Jurkat, Clone E6-1 (cell line): Measurements from ENCODE around the gene C21orf58.

Experiments
- DNase-seq: peaks from one replicate; pipeline ENCODE4 v3.0.0-alpha.2; 2011; ENCODE audit warnings: low read depth, low spot score
- H3K4me3 ChIP-seq: 2 replicates; pipeline ENCODE4 v1.5.1; 2011; ENCODE audit warnings: mild to moderate bottlenecking, low read length, control low read depth, moderate library complexity

The C21orf58 gene

DNA sequence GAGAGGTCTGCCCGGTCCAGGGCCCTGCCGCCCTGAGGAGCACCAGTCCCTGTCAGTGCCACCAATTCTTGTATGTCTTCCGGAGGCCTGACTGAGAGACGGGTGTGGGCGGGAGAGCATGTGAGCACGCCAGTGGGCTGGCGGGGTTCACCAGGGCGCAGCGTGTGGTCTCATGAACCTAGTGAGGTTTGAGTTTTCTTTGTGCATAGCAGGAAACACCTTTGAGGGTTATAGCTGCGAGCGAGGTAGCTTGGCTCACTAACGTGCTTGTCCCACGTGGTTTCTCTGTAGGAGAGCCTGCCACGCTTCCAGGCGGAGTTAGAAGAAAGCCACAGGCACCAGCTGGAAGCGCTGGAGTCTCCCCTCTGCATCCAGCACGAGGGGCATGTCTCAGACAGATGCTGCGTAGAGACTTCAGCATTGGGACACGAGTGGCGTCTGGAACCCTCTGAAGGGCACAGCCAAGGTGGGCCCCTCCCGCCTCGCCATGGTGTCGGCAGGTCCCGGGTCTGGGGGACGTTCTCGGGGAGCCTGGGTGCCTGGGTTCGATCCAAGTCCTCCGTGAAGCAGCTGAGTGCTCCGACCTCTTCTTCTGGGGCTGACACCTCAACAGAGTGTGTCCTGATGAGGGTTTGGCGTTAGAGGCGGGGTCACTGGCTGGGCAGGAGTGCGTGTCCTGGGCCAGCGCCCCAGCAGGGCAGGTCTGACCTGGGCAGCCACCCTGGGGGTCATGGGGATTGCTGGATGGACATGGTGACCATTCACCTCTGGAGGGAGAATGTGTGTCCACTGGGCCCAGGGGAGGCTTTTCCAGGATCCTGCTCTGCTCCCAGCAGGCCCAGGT, 31.7 kb upstream of the C21orf58 start:
- DNase-seq, result peak; percentile 42
- no peak overlapping the region for H3K4me3 ChIP-seq

DNA sequence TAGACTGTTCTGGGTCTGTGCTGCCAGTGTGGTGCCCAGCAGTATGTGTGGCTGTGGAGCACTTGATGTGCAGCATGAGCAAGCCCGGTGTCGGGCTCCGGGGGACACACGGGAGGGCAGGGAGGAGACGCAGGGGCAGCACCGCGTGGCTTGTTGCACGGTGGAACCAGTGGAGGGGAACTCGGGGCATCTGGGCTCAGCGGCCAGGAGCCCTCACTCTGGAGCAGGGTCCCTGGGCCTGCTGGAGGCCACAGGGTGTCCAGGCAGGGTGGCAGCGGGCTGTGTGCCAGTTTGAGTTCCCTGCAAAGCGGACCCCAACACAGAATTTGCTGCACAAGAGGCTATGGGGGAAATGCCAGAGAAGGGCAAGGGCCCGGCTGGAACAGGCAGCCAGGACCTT, 30.8 kb upstream of the C21orf58 start:
- DNase-seq, result no peak
- H3K4me3 ChIP-seq, result no peak overlapping the region

DNA sequence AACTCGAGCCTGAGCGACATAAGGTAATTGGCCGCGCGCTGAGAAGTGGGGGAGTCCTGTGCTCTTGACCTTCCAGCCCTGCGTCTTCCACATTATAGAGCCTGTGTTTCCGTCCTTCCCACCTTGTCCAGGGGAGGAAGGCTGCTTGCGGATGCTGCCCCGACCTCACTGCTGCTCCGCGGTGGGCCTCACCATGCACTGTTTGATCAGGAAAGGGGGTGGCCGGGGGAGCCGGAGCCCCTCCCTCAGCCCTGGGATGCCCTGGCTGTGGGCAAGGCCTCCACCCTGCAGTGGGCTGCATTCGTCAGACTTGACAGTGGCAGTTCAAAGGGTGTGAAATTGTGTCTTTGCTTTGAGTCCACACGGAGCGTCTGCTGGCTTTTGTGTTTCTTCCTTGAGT, 30.4 kb upstream of the C21orf58 start:
- no peak overlapping the region for H3K4me3 ChIP-seq
- DNase-seq, result no peak

DNA sequence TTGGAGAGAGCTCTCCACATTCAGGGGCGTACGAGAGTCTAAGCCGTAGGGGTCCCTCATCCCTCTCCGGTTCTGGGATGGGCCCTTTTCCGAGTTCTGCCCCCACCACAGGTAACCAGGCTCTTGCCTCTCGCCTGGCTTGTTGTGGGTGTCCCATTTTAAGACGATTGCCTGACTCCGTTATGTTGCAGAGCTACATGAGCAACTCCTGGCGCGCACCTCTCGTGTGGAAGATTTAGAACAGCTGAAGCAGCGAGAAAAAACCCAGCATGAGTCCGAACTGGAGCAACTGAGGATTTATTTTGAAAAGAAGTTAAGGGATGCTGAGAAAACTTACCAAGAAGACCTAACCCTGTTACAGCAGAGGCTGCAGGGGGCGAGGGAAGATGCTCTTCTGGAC, 29.2 kb upstream of the C21orf58 start:
- DNase-seq, result no peak
- no peak overlapping the region for H3K4me3 ChIP-seq

DNA sequence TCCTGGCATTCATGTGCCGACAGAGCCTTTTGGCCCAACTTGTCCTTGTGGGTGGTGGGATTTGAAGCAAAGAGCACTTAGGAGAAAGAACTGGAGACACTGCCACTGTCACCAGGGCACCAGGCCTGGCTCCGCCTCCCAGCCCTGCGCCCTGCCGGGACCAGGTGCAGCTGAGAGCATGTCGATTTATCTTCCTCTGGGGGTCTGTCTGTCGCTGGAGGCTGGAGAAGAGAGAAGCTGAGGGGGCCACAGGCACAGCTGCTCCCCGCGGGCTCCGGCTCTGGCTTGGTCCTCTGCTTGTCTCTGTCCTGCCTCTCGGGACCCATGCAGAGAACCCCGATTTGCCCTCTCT, 28.5 kb upstream of the C21orf58 start:
- no peak overlapping the region for H3K4me3 ChIP-seq
- DNase-seq, result no peak

DNA sequence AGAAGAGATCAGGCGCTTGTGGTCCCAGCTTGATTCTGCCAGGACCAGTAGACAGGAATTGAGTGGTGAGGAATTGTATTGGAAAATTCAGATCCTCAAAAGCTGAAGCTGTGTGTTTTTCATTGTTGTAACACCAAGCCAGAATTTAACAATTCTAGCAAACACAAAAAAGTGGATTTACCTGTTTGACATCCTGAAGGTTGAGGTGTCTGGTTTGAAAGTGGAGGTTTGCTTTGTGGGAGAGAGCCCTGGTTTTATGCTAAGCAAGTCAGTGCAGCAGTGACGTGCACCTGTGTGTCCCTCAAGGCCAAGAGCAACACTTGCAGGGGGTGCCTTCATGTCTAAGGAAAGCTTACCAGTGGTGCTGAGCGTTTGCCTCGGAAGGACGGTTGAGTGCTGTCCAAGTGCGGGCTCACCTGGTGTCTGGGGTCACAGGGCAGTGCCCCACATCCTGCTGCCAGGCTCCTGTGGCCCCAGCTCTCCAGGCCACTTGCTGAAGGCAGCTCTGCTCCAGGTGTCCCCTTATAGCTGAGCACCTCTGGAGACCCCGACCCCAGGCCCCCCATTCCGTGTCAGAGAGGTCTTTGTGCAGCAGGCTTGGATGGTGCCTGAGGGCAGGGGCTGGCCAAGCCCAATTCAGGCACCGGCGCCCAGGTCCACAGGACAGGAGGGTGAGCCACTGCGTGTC, 27.9 kb upstream of the C21orf58 start:
- no peak for DNase-seq
- H3K4me3 ChIP-seq, result no peak overlapping the region

DNA sequence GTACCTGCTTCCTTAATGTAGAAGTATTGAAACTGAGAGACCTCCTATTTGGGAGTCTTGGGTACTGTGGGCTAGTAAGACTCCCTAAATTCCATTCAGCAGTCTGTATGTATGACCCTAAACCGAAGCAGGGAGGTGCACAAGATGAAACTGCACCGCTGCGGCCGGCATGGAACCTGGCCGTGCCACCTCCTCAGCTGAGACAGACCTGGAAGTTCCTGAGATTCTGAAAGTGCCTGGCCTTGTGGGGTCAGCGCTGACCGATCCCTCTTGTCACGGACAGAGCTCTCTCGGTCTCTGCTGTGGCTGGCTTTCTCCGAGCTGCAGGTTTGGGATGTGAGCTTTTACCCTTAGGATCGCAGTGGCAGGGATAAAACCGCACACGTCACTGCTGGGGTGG, 27.3 kb upstream of the C21orf58 start:
- H3K4me3 ChIP-seq, result no peak overlapping the region
- no peak for DNase-seq

DNA sequence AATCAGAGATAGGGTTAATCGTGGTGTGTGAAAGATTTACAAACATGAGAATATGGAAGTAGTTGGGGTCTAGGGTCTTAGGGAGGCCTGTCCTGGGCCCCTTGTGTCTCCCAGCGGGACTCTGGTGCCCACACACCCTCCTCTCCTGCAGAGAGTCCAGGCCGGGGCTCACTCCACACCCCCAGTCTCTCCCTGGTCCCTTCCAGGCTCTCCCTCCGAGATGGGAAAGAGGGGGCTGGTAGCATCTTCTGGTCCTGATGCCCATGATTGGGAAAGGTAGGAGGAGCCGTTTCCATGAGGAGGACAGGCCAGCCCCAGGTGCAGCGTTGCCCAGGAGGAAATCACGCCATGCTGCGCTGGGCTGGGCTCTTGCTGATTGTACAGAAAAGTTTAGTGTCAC, 26.9 kb upstream of the C21orf58 start:
- DNase-seq, result no peak

DNA sequence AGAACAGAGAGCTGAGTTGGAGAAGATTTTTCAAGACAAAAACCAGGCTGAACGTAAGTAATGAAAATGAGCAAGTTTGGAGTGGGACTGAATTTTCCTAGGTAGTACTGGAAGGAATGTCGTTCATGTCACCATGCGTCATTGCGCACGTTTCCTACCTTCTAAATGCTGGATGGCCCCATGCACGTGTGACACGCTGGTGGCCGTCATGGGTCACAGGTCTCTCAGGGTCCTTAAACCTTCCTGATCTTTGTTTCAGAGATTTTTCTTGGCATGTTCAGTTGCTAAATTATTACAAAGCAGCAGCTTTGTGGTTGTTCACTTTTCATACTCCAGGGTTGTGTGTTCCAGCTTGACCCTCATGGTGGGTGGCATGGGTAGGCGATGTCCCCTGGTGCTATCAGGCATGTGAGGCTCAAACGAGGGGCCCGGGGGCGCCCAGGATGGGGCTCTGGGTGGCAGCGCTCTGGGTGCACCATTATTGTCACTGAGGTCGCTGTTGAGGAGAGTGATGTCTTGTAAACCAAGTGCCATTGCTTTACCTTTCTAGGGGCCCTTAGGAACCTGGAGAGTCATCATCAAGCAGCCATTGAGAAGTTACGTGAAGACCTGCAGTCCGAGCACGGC, 25.6 kb upstream of the C21orf58 start:
- DNase-seq, result no peak
- H3K4me3 ChIP-seq, result no peak overlapping the region

More for the DNA sequence above, 26.9 kb upstream of the C21orf58 start:
- no peak overlapping the region for H3K4me3 ChIP-seq

DNA sequence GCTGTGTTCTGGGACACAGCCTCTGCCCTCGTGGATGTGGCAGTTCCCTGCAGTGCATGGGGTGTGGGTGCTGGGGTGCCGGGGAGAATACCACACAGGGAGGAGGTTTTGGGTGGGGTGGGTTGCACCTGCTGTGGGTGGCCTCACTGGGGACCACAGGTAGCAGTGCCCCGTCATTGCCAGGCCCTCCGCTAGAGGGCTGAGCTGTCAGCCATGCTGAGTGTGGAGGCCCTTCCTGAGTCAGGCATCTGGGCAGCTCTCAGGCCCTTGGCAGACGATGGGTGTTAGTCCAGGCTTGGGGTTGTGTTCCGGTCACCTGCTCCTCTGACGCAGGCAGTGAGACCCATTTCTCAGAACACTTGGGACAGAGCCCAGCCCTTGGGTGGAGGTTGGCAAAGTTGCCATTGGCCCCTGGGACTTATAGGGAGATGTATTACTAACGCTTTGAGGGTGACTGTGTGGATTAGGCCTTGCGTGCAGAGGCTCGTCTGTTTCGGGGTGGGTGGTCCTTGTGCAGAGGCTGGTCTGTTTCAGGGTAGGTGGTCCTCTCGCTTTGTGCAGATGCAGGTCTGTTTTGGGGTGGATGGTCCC, 24.2 kb upstream of the C21orf58 start:
- DNase-seq, result peak; percentile 44
- no peak overlapping the region for H3K4me3 ChIP-seq

DNA sequence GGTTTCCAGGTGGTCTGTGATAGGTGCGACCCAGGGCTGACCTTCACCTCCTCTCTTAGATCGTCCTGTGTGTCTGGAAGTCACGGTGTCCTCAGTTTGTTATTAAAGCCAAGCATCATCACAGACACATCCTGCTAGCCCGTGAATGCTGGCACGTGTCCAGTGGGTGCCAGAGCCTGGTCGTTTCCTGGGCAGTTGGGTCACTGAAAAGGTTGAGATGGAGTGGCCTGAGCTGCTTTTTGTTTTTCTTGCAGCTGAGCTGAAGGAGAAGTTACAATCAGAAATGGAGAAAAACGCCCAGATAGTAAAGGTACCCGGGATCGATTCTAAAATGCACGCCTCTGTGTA, 23.5 kb upstream of the C21orf58 start:
- no peak for DNase-seq
- no peak overlapping the region for H3K4me3 ChIP-seq

DNA sequence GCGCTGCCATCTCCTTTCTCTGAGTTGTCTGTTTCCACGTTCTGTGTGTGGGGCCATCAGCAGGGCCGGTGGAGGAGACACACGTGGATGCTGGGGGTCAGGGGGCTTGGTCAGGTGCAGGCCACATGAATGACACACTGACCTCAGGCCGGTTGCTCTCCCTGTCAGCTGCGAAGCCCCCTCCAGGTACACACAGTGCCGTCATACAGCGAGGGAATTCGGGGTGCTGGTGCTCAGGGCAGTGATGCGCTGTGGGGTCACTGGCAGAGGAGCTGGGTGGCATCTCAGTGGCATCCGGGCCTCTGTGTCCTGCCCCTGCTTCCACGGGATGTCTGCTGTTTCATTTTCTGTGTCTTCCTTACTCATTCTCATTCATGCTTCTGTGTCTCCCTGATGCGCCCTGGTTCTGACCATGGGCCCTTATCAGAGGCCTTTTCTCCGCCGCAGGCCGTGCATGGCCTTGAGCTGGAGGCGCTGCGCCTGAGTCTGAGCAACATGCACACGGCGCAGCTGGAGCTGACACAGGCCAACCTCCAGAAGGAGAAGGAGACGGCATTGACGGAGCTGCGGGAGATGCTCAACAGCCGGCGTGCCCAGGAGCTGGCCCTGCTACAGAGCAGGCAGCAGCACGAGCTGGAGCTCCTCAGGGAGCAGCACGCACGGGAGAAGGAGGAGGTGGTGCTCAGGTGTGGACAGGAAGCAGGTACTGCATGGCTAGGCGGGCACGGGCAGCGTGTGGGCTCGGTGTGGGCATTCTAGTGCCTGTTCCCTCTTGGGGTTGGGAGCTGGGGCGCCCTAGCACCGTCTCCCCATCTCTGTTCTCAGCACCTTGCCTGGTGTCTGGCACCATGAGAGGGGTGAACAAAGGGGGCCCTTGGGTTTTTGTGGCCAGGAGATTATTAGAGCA, 22.9 kb upstream of the C21orf58 start:
- H3K4me3 ChIP-seq, result no peak overlapping the region
- no peak for DNase-seq

DNA sequence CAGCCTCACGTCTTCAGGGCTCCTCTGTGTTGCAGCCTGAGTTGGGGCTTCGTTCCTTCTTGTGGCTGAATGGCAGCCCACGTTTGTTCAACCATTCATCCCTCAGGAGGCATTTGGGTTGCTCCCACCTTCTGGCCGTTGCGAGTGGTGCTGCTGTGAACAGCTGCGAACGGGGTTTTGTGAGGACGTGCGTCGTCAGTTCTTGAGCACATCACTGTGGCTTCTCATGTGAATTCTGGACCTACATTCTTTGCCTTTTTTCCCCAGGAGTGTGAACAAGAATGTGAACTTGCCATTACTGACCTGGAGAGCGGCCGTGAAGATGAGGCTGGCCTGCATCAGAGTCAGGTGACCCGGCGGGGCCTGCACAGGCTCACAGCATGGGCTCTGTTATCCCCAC, 22.2 kb upstream of the C21orf58 start:
- DNase-seq, result no peak
- no peak overlapping the region for H3K4me3 ChIP-seq

DNA sequence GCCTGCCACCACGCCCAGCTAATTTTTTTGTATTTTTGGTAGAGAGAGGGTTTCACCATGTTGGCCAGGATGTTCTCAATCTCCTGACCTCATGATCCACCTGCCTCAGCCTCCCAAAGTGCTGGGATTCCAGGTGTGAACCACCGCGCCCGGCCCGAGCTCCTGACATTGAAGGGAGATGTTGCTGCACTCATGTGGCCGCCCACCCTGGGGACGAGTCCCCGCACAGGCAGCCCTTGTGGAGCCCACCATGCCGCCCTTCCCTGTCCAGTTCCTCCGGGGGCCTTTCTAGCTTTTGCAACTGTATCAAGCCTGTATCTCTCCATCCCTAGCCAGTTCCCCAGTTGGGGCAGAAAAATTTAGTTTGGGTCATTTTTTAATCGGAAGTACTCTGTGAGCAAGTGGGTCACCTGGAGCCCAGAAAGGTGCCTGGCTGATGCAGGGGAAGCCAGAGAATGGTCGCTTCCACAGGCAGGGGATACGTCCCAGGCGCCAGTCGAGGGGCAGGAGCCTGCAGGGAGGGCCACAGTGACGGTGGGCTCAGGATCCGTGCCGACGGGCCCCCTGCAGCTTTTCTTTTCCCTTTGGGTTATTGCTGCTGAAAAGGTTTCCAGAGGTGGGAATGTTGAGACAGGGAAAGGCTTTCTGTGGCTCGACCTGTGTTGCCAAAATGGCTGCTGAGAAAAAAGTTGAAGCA, 20.7 kb upstream of the C21orf58 start:
- no peak overlapping the region for H3K4me3 ChIP-seq
- DNase-seq, result no peak

DNA sequence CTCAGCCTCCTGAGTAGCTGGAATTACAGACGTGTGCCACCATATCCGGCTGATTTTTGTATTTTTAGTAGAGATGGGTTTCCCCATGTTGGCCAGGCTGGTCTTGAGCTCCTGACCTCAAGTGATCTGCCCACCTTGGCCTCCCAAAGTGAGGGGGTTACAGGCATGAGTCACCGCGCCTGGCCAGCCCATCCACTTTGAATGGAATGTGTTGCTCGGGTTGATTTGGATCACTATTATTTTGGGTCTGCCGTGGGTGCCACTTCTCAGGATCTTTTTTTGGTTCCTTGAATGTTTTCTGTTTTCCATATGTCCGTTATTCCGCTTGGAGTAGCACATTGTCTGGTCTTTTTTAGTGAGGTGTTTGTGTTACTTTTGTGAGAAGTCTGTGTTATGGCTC, 17.3 kb upstream of the C21orf58 start:
- no peak for DNase-seq
- no peak overlapping the region for H3K4me3 ChIP-seq

DNA sequence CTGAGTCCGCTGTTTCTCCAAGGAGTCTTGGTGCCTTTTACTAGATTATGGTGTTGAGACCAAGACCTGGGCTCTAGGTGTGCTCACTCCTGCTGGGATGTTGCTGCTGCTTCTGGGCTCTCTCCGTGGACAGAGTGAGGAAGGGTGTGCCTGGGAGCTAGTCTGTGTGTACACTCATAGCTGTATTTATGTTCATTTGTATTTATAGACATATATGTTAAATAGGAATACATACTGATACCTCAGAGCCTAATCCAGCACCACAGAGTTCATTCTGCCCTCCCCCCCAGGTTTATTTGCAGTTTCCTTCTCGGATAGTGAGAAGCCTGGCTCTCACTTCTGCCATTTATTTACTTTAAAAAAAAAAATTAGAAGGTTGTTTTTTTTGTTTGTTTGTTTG, 12.9 kb upstream of the C21orf58 start:
- H3K4me3 ChIP-seq, result no peak overlapping the region
- no peak for DNase-seq

DNA sequence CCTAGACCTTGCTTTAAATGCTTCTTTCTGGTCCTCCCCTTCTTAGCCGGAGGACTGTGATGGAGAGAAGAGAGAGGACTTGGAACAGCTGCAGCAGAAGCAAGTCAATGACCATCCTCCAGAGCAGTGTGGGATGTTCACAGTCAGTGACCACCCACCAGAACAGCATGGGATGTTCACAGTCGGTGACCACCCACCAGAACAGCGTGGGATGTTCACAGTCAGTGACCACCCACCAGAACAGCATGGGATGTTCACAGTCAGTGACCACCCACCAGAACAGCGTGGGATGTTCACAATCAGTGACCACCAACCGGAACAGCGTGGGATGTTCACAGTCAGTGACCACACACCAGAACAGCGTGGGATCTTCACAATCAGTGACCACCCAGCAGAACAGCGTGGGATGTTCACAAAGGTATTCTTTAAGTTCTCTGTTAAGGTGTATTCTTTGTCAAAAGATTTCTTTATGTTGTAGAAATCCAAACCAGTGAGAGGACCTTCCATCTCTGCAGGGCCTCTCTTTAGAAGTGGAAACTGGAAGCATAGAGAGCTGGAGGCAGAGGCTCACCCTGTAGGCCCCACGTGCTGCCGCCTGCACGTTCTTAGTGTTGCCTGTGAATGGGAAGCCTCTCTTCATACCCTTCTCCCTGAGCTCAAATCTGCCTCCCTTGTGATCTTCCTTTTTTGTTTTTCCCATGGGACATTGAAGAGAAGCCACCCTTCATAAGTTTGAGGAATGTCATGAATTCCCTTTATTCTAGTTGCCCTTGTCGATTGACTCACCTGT, 10.9 kb upstream of the C21orf58 start:
- DNase-seq, result no peak
- H3K4me3 ChIP-seq, result no peak overlapping the region

DNA sequence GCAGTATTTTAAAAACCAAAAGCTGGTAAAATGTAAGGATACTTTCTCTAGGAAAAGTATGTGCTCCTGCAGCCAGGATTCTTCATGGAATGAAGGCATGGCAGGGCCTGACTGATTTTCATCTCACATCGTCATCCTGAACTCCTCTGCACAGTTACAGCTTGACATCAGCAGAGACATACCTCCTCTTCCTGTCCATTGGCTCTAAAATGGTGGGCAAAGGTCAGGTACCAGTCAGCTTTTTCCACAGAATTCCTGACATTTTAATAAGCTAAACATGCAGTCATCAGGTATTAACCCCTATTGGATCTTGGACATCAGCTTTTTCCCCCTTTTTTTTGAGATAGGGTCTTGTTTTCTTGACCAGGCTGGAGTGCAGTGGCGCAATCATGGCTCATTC, 6.1 kb upstream of the C21orf58 start:
- DNase-seq, result no peak
- no peak overlapping the region for H3K4me3 ChIP-seq
